ENCODE results near the gene EEF2K.

- TF ChIP-seq GATA2 (IDR thresholded peaks at IDR 0.05; ENCODE audit: low read depth, low read length) (no peak), GATA3 (IDR thresholded peaks at IDR 0.05; ENCODE audit: low read depth, low read length) (no peak)
These were observed 22.7 kb upstream of the EEF2K start for GRCh38 chr16:22183335-22183734.
